ENCODE measurements around the gene ZNF622. TPM values are rescaled to one million over a fixed set of nuclear protein-coding genes. Genes with fewer than 3 reads are reported as not detected.

ZNF622 gene, protein sequence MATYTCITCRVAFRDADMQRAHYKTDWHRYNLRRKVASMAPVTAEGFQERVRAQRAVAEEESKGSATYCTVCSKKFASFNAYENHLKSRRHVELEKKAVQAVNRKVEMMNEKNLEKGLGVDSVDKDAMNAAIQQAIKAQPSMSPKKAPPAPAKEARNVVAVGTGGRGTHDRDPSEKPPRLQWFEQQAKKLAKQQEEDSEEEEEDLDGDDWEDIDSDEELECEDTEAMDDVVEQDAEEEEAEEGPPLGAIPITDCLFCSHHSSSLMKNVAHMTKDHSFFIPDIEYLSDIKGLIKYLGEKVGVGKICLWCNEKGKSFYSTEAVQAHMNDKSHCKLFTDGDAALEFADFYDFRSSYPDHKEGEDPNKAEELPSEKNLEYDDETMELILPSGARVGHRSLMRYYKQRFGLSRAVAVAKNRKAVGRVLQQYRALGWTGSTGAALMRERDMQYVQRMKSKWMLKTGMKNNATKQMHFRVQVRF
- 57.6 and 63.3 TPM in 2 replicates for total RNA-seq

DNA sequence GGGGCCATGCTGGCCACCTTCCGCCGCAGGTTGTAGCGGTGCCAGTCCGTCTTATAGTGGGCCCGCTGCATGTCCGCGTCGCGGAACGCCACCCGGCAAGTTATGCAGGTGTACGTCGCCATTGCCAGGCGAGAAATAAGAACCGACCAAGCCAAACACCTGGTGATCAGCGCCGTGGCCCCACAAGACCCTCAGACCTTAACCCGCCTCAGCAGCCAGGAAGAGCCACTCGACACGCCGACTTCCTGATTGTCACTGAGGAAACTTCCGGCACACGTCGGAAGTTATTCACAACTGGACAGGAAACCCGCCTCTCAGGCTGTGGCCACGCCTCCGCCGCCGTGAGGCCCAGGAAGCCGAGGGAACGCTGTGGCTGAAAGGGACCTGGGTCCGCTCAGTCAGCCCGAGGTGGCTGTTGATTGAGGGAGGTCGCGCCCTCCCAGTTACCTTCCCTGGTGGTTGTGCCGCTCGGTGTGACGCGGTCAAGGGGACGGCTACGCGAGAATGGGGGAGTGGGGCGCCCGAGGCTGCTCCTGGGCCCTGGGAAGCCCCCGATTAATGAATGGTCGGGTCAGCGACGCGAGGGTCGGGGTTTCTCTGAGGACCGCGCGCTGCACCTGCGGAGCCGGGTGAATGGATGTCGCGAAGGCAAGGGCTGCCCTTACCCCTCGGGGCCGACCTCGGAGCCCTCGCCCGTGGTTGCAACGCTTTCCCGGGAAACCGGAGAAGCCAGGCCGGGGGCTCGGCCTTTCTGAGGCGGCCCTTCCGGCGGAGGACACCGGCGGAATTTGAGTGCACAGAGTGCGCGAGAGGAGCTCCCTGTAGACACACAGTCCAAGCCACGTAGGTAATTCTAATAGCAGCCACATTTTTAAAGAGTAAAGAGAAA lies at the start of gene ZNF622:
ZNF622 (minus strand) TSS at position 257 of the 889 bp plus-strand sequence; CDS start at position 122, 135 bp downstream.

Other genes starting within 250 kb of the ZNF622 start
- 0.71 and 0.92 TPM in 2 replicates for gene RETREG1, start 151.2 kb upstream of the ZNF622 start, total RNA-seq

Measured in smooth muscle cell of bladder (primary cell).